Neural cell (in vitro differentiated cells): ENCODE data around the gene TOP1. TPM values are rescaled to one million over a fixed set of nuclear protein-coding genes. Genes with fewer than 3 reads are reported as not detected.

Experiments
- H2AFZ ChIP-seq: fragments of 200-600, 300-800 bp; sonication (generic), shearing (Covaris generic); 2 replicates; pipeline ENCODE4 v1.6.0; 2014; ENCODE audit warnings: low read depth, mild to moderate bottlenecking, antibody characterized with exemption, low read length, moderate library complexity
- H3F3A ChIP-seq: fragments of 200-600 bp; shearing (Covaris generic); 2 replicates; pipeline ENCODE4 v1.6.1; 2016; ENCODE audit warnings: mild to moderate bottlenecking, moderate library complexity, mixed read lengths, antibody characterized with exemption, low read length; ENCODE audit not compliant: insufficient read depth, poor library complexity, severe bottlenecking
- H3K27ac ChIP-seq: fragments of 200-600, 300-800 bp; sonication (generic), shearing (Covaris generic); 2 replicates; pipeline ENCODE4 v1.5.1; 2014; ENCODE audit warnings: mild to moderate bottlenecking, low read length, moderate library complexity
- H3K27me3 ChIP-seq: fragments of 300-800, 200-600 bp; sonication (generic), shearing (Covaris generic); 2 replicates; pipeline ENCODE4 v1.6.0; 2014; ENCODE audit warnings: mild to moderate bottlenecking, low read depth, low read length, moderate library complexity; ENCODE audit not compliant: insufficient read depth
- H3K36me3 ChIP-seq: fragments of 300-800, 200-600 bp; sonication (generic), shearing (Covaris generic); 2 replicates; pipeline ENCODE4 v1.5.1; 2014; ENCODE audit warnings: mild to moderate bottlenecking, antibody characterized with exemption, low read length, moderate library complexity; ENCODE audit not compliant: insufficient read depth
- H3K4me2 ChIP-seq: fragments of 300-800, 200-600 bp; sonication (generic), shearing (Covaris generic); 2 replicates; pipeline ENCODE4 v1.6.0; 2014; ENCODE audit warnings: mild to moderate bottlenecking, low read length
- H3K4me3 ChIP-seq: fragments of 300-800, 200-600 bp; sonication (generic), shearing (Covaris generic); 2 replicates; pipeline ENCODE4 v1.5.1; 2014; ENCODE audit warnings: mild to moderate bottlenecking, low read length, moderate library complexity
- H3K79me2 ChIP-seq: fragments of 200-600 bp; shearing (Covaris generic); replicated peaks from 2 replicates; pipeline ENCODE4 v1.6.0; 2014; ENCODE audit warnings: mild to moderate bottlenecking, low read length, moderate library complexity; ENCODE audit not compliant: insufficient read depth
- H3K9ac ChIP-seq: fragments of 300-800, 200-600 bp; sonication (generic), shearing (Covaris generic); 2 replicates; pipeline ENCODE4 v1.6.1; 2016; ENCODE audit warnings: mild to moderate bottlenecking, low read length, mixed read lengths
- H3K9me2 ChIP-seq: fragments of 200-600 bp; shearing (Covaris generic); 2 replicates; pipeline ENCODE4 v1.6.1; 2016; ENCODE audit warnings: mild to moderate bottlenecking, low read length, mixed read lengths; ENCODE audit not compliant: insufficient read depth
- H3K9me3 ChIP-seq: fragments of 200-600, 300-800 bp; sonication (generic), shearing (Covaris generic); 2 replicates; pipeline ENCODE4 v1.6.1; 2016; ENCODE audit warnings: mild to moderate bottlenecking, mixed run types, low read length, moderate library complexity, mixed read lengths
- H4K20me1 ChIP-seq: fragments of 200-600 bp; shearing (Covaris generic); 2 replicates; pipeline ENCODE4 v1.6.1; 2016; ENCODE audit warnings: mild to moderate bottlenecking, mixed run types; ENCODE audit not compliant: insufficient read depth
- CTCF ChIP-seq: fragments of 450-650 bp; IDR thresholded peaks from 2 replicates; pipeline ENCODE4 v1.5.1; 2014; ENCODE audit warnings: antibody characterized with exemption, mild to moderate bottlenecking, moderate library complexity; ENCODE audit not compliant: poor library complexity, severe bottlenecking
- EP300 ChIP-seq: fragments of 450-650 bp; conservative IDR thresholded peaks from 2 replicates; pipeline ENCODE4 v1.6.1; 2014; ENCODE audit warnings: antibody characterized with exemption, mild to moderate bottlenecking, moderate library complexity; ENCODE audit not compliant: poor library complexity, severe bottlenecking
- EZH2 ChIP-seq: fragments of 200-600, 300-800 bp; shearing (Covaris generic), sonication (generic); IDR thresholded peaks from 2 replicates; pipeline ENCODE4 v1.6.1; 2014; ENCODE audit warnings: antibody characterized with exemption, low read length, borderline replicate concordance, mild to moderate bottlenecking; ENCODE audit not compliant: insufficient read depth, poor library complexity, severe bottlenecking
- MXI1 ChIP-seq: fragments of 450-650 bp; conservative IDR thresholded peaks from 2 replicates; pipeline ENCODE4 v1.6.1; 2014; ENCODE audit warnings: antibody characterized with exemption, mild to moderate bottlenecking; ENCODE audit not compliant: poor library complexity, severe bottlenecking
- POLR2AphosphoS5 ChIP-seq: IDR thresholded peaks from 2 replicates; pipeline ENCODE4 v1.6.1; 2012
- RAD21 ChIP-seq: fragments of 450-650 bp; conservative IDR thresholded peaks from 2 replicates; pipeline ENCODE4 v1.6.1; 2014; ENCODE audit warnings: antibody characterized with exemption, mild to moderate bottlenecking, moderate library complexity
- SMC3 ChIP-seq: fragments of 450-650 bp; conservative IDR thresholded peaks from 2 replicates; pipeline ENCODE4 v1.6.1; 2014; ENCODE audit warnings: antibody characterized with exemption, mild to moderate bottlenecking, moderate library complexity; ENCODE audit not compliant: poor library complexity
- TAF1 ChIP-seq: IDR thresholded peaks from 2 replicates; pipeline ENCODE4 v1.6.1; 2012; ENCODE audit warnings: low read depth
- polyA plus RNA-seq: library from polyadenylated mRNA; depleted of rRNA; stranded (reverse); fragments of >200 nt; gene quantifications from 2 replicates; pipeline ENCODE4 v1.2.3, GENCODE V29; 2014
- TF ChIP-seq, protein P1 (sequence below): IDR thresholded peaks from 2 replicates; pipeline ENCODE4 v1.6.1; 2012; ENCODE audit warnings: borderline replicate concordance

Gene TOP1
- polyA plus RNA-seq, 1 donor from 2014 or later, result 33.2 TPM

- Histone ChIP-seq H3K4me2 (no peak overlapping the region), H2AFZ (no peak overlapping the region), H3K9ac (no peak overlapping the region), H3F3A (no peaks in the 10 kb centered on the region), H3K79me2 (peaks cover 24% of the 10 kb centered on the region), H3K27ac (no peak overlapping the region), H3K27me3 (no peaks in the 10 kb centered on the region), H3K36me3 (peaks cover 21% of the 10 kb centered on the region), H4K20me1 (no peaks in the 10 kb centered on the region), H3K9me2 (no peaks in the 10 kb centered on the region), H3K9me3 (no peaks in the 10 kb centered on the region), H3K4me3 (no peak overlapping the region)
- TF ChIP-seq, protein P1, sequence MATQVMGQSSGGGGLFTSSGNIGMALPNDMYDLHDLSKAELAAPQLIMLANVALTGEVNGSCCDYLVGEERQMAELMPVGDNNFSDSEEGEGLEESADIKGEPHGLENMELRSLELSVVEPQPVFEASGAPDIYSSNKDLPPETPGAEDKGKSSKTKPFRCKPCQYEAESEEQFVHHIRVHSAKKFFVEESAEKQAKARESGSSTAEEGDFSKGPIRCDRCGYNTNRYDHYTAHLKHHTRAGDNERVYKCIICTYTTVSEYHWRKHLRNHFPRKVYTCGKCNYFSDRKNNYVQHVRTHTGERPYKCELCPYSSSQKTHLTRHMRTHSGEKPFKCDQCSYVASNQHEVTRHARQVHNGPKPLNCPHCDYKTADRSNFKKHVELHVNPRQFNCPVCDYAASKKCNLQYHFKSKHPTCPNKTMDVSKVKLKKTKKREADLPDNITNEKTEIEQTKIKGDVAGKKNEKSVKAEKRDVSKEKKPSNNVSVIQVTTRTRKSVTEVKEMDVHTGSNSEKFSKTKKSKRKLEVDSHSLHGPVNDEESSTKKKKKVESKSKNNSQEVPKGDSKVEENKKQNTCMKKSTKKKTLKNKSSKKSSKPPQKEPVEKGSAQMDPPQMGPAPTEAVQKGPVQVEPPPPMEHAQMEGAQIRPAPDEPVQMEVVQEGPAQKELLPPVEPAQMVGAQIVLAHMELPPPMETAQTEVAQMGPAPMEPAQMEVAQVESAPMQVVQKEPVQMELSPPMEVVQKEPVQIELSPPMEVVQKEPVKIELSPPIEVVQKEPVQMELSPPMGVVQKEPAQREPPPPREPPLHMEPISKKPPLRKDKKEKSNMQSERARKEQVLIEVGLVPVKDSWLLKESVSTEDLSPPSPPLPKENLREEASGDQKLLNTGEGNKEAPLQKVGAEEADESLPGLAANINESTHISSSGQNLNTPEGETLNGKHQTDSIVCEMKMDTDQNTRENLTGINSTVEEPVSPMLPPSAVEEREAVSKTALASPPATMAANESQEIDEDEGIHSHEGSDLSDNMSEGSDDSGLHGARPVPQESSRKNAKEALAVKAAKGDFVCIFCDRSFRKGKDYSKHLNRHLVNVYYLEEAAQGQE, result no peak
- no peak for TF ChIP-seq EZH2
- no peak for TF ChIP-seq POLR2AphosphoS5
- TF ChIP-seq EP300, result no peak
- TF ChIP-seq RAD21, result no peak
- no peak for TF ChIP-seq MXI1
- TF ChIP-seq TAF1, result no peak
- no peak for TF ChIP-seq SMC3
- no peak for TF ChIP-seq CTCF
Observed at GRCh38 chr20:41079066-41079465, 50.4 kb downstream of the TOP1 start.

- Histone ChIP-seq H3K79me2 (peaks cover 9% of the 10 kb centered on the region), H3K9me3 (no peaks in the 10 kb centered on the region), H3K27me3 (no peaks in the 10 kb centered on the region), H3K27ac (no peak overlapping the region), H3F3A (no peaks in the 10 kb centered on the region), H4K20me1 (no peaks in the 10 kb centered on the region), H3K36me3 (peaks cover 21% of the 10 kb centered on the region), H3K9me2 (no peaks in the 10 kb centered on the region), H3K9ac (no peak overlapping the region), H2AFZ (no peak overlapping the region), H3K4me3 (no peak overlapping the region), H3K4me2 (no peak overlapping the region)
- no peak for TF ChIP-seq RAD21
- TF ChIP-seq EZH2, result no peak
- TF ChIP-seq, protein P1, result no peak
- TF ChIP-seq CTCF, result no peak
- TF ChIP-seq EP300, result no peak
- TF ChIP-seq POLR2AphosphoS5, result no peak
- TF ChIP-seq TAF1, result no peak
- TF ChIP-seq MXI1, result no peak
- TF ChIP-seq SMC3, result no peak
Observed at GRCh38 chr20:41080866-41081265, 52.2 kb downstream of the TOP1 start.
